Measurements from ENCODE around the gene SHROOM3. TPM values are rescaled to one million over a fixed set of nuclear protein-coding genes. Genes with fewer than 3 reads are reported as not detected.

Gene SHROOM3
- total RNA-seq, 2 experiments from 2014 or later, result not detected

DNA sequence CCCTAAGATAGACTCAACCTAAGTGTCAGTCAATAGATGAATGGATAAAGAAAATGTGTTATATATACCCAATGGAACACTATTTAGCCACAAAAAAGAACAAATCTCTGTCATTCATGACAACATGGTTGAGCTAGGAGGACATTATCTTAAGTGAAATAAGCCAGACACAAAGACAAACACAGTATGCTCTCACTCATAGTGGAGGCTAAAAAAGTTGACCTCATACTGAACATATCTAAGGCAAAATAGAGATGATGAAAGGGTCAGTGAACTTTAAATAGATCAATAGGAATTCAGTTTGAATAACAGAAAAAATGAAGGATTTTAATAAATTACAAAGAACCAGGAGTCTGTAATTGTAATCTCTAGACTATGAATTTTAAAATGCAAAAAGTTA, 356.4 kb downstream of the SHROOM3 start:
- no peak for TF ChIP-seq CTCF (IDR thresholded peaks at IDR 0.05)
- H3K4me1 ChIP-seq (ENCODE audit: insufficient read depth, low read length), result no peaks in the 10 kb centered on the region
- no peak overlapping the region for H3K4me3 ChIP-seq (ENCODE audit: low read length)
- H3K9me3 ChIP-seq (ENCODE audit: control insufficient read depth in 1 of 2, insufficient read depth in 1 of 2, low read length in 2 of 2), result peaks cover 0 to 6% of the 10 kb centered on the region in 2 experiments
- Mint-ChIP-seq H3K27me3 (no peaks in the 10 kb centered on the region), H3K27ac (no peak overlapping the region), H3K4me3 (no peak overlapping the region), H3K9me3 (peaks cover 4% of the 10 kb centered on the region), H3K4me1 (ENCODE audit: low read depth) (no peaks in the 10 kb centered on the region), H3K36me3 (ENCODE audit: low read depth) (no peaks in the 10 kb centered on the region)
- ChIA-PET POLR2A (interaction anchor here (1.5 kb wide), 1 partner anchor 21 kb away, joined by 4 read pairs; no protein-coding TSS in a partner anchor), CTCF (no interaction called here)
- H3K27ac ChIP-seq (ENCODE audit: low read depth in 1 of 2, low read length in 2 of 2), result no peak overlapping the region
- H3K36me3 ChIP-seq (ENCODE audit: insufficient read depth, low read length), result no peaks in the 10 kb centered on the region
- no peaks in the 10 kb centered on the region for H3K27me3 ChIP-seq (ENCODE audit: control insufficient read depth in 1 of 2, insufficient read depth in 2 of 2, low read length in 2 of 2)
- intact Hi-C loops (cut with DNase I, micrococcal nuclease), result no loop called here
- ATAC-seq (ENCODE audit: poor library complexity) (no peak), DNase-seq (no peak)

- H3K36me3 Mint-ChIP-seq (ENCODE audit: low read depth), result no peaks in the 10 kb centered on the region
- H3K27me3 Mint-ChIP-seq, result no peaks in the 10 kb centered on the region
- DNase-seq (no peak), ATAC-seq (ENCODE audit: poor library complexity) (no peak)
- peaks cover 4% of the 10 kb centered on the region for H3K9me3 Mint-ChIP-seq
- Histone ChIP-seq H3K27ac (ENCODE audit: low read depth in 1 of 2, low read length in 2 of 2) (no peak overlapping the region), H3K27me3 (ENCODE audit: control insufficient read depth in 1 of 2, insufficient read depth in 2 of 2, low read length in 2 of 2) (no peaks in the 10 kb centered on the region), H3K9me3 (ENCODE audit: control insufficient read depth in 1 of 2, insufficient read depth in 1 of 2, low read length in 2 of 2) (peaks cover 0 to 3% of the 10 kb centered on the region in 2 experiments), H3K4me1 (ENCODE audit: insufficient read depth, low read length) (no peaks in the 10 kb centered on the region), H3K4me3 (ENCODE audit: low read length) (no peak overlapping the region), H3K36me3 (ENCODE audit: insufficient read depth, low read length) (no peaks in the 10 kb centered on the region)
- H3K4me1 Mint-ChIP-seq (ENCODE audit: low read depth), result no peaks in the 10 kb centered on the region
- H3K4me3 Mint-ChIP-seq, result no peak overlapping the region
- ChIA-PET POLR2A (no interaction called here), CTCF (interaction anchor here (0.6 kb wide), 1 partner anchor 1437 kb away, joined by 3 read pairs; no protein-coding TSS in a partner anchor)
- no peak for TF ChIP-seq CTCF (IDR thresholded peaks at IDR 0.05)
- intact Hi-C loops (cut with DNase I, micrococcal nuclease), result no loop called here
- no peak overlapping the region for H3K27ac Mint-ChIP-seq
Observed at GRCh38 chr4:76792418-76792817, 357.4 kb downstream of the SHROOM3 start.

- Histone ChIP-seq H3K36me3 (ENCODE audit: insufficient read depth, low read length) (no peaks in the 10 kb centered on the region), H3K9me3 (ENCODE audit: control insufficient read depth in 1 of 2, insufficient read depth in 1 of 2, low read length in 2 of 2) (peaks cover 0 to 3% of the 10 kb centered on the region in 2 experiments), H3K27me3 (ENCODE audit: control insufficient read depth in 1 of 2, insufficient read depth in 2 of 2, low read length in 2 of 2) (no peaks in the 10 kb centered on the region), H3K4me3 (ENCODE audit: low read length) (no peak overlapping the region), H3K4me1 (ENCODE audit: insufficient read depth, low read length) (no peaks in the 10 kb centered on the region), H3K27ac (ENCODE audit: low read depth in 1 of 2, low read length in 2 of 2) (no peak overlapping the region)
- H3K27ac Mint-ChIP-seq, result no peak overlapping the region
- intact Hi-C loops (cut with DNase I, micrococcal nuclease), result no loop called here
- H3K4me1 Mint-ChIP-seq (ENCODE audit: low read depth), result no peaks in the 10 kb centered on the region
- H3K36me3 Mint-ChIP-seq (ENCODE audit: low read depth), result no peaks in the 10 kb centered on the region
- TF ChIP-seq CTCF (IDR thresholded peaks at IDR 0.05), result no peak
- POLR2A ChIA-PET, result no interaction called here
- no peaks in the 10 kb centered on the region for H3K9me3 Mint-ChIP-seq
- H3K27me3 Mint-ChIP-seq, result no peaks in the 10 kb centered on the region
- ATAC-seq (ENCODE audit: poor library complexity) (no peak), DNase-seq (no peak)
- H3K4me3 Mint-ChIP-seq, result no peak overlapping the region
- CTCF ChIA-PET, result no interaction called here
Observed at GRCh38 chr4:76795243-76795642, 360.2 kb downstream of the SHROOM3 start.
